ENCODE data around the gene ODF4. TPM values are rescaled to one million over a fixed set of nuclear protein-coding genes. Genes with fewer than 3 reads are reported as not detected.
A peak's percentile ranks its signal among the peaks of the same experiment; 100 is the strongest.

ODF4 gene
- total and polyA plus RNA-seq, 2 of the 13 experiments (the other 11 are each of a cell fraction or from before 2014, with no cell fraction given), result not detected

GRCh38 chr17:8382880-8383142 is 43.2 kb downstream of the ODF4 start (continued):
- TF ChIP-seq RXRA (CRISPR knock-in tag; IDR thresholded peaks at IDR 0.05) (0 out of 2 replicates have a peak, but pooled peaks have one; percentile 12), KDM1A (CRISPR knock-in tag; IDR thresholded peaks at IDR 0.05) (no peak), ARNT2 (CRISPR knock-in tag; IDR thresholded peaks at IDR 0.05; ENCODE audit: low read depth) (no peak), DZIP1 (CRISPR knock-in tag; IDR thresholded peaks at IDR 0.05) (no peak), POGK (CRISPR knock-in tag; conservative IDR thresholded peaks at IDR 0.05) (no peak), ZNF781 (CRISPR knock-in tag; IDR thresholded peaks at IDR 0.05; ENCODE audit: borderline replicate concordance, not compliant biosample characterization) (peak; percentile 40), SNAPC2 (CRISPR knock-in tag; IDR thresholded peaks at IDR 0.05) (0 out of 2 replicates have a peak, but pooled peaks have one; percentile 36), ZFP41 (CRISPR knock-in tag; IDR thresholded peaks at IDR 0.05; ENCODE audit: borderline replicate concordance) (no peak), ZNF12 (CRISPR knock-in tag; IDR thresholded peaks at IDR 0.05) (0 out of 2 replicates have a peak, but pooled peaks have one; percentile 11), AGO1 (IDR thresholded peaks at IDR 0.05; ENCODE audit: low read depth, low read length, poor library complexity, severe bottlenecking) (no peak), RELA (CRISPR knock-in tag; IDR thresholded peaks at IDR 0.05) (no peak), BRD4 (CRISPR knock-in tag; IDR thresholded peaks at IDR 0.05) (peak; percentile 89; the same call in 1 of the 2 replicates), POLR2G (IDR thresholded peaks at IDR 0.05; ENCODE audit: low read depth, low read length) (no peak), MEIS2 (CRISPR knock-in tag; IDR thresholded peaks at IDR 0.05) (no peak), ZBTB1 (CRISPR knock-in tag; IDR thresholded peaks at IDR 0.05; ENCODE audit: borderline replicate concordance) (no peak), IRF2 (CRISPR knock-in tag; IDR thresholded peaks at IDR 0.05) (no peak), JUNB (CRISPR knock-in tag; IDR thresholded peaks at IDR 0.05; ENCODE audit: borderline replicate concordance) (no peak), RBM39 (IDR thresholded peaks at IDR 0.05; ENCODE audit: low read depth, low read length, poor library complexity, severe bottlenecking) (no peak), HNF4A (CRISPR knock-in tag; IDR thresholded peaks at IDR 0.05) (no peak), MEF2D (CRISPR knock-in tag; IDR thresholded peaks at IDR 0.05) (0 out of 2 replicates have a peak, but pooled peaks have one; percentile 24)
- TF ChIP-seq, protein P1, sequence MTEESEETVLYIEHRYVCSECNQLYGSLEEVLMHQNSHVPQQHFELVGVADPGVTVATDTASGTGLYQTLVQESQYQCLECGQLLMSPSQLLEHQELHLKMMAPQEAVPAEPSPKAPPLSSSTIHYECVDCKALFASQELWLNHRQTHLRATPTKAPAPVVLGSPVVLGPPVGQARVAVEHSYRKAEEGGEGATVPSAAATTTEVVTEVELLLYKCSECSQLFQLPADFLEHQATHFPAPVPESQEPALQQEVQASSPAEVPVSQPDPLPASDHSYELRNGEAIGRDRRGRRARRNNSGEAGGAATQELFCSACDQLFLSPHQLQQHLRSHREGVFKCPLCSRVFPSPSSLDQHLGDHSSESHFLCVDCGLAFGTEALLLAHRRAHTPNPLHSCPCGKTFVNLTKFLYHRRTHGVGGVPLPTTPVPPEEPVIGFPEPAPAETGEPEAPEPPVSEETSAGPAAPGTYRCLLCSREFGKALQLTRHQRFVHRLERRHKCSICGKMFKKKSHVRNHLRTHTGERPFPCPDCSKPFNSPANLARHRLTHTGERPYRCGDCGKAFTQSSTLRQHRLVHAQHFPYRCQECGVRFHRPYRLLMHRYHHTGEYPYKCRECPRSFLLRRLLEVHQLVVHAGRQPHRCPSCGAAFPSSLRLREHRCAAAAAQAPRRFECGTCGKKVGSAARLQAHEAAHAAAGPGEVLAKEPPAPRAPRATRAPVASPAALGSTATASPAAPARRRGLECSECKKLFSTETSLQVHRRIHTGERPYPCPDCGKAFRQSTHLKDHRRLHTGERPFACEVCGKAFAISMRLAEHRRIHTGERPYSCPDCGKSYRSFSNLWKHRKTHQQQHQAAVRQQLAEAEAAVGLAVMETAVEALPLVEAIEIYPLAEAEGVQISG (CRISPR knock-in tag; IDR thresholded peaks at IDR 0.05), result no peak
